ENCODE data around the gene UPP2.

Gene UPP2

DNA sequence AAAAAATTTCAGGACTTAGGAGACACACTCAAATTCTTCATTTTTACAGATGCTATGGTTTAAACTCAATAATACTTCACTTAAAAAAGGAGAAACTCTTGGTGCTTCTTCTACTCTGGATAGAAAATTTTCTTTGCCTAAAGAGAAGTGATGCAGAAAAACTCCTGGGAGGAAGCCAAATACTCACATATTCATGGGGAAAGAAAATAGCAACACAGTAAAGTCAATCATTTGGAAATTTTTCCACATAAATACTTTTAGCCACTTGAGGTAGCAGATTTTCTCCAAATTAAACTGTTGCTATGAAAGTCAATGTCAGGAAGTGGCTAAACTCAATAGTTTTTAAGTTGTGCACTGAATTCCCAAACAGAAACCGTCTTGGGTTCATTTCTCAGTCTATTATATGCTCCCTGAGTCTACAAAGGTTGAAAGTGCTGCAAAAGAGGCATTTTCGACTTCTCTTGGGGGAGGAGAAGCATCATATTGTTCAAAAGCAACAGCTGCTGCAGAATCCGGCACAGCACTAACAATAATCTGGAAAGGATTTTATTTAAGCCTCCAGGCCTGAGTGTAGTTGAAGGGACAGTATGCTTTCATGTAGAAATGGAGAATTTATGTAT lies 81.1 kb downstream of the UPP2 start:
- ATAC-seq (replicated peaks) (no peak), DNase-seq (no peak)
- no peaks in the 10 kb centered on the region for H3K9me3 Mint-ChIP-seq

GRCh38 chr2:158184001-158184400 lies 82.3 kb downstream of the UPP2 start:
- H3K36me3 Mint-ChIP-seq = no peaks in the 10 kb centered on the region
- H3K4me3 Mint-ChIP-seq = no peak overlapping the region
- H3K27ac Mint-ChIP-seq = no peak overlapping the region
- ATAC-seq (replicated peaks) (no peak), DNase-seq (no peak)
- H3K27me3 Mint-ChIP-seq = peaks cover 12 to 20% of the 10 kb centered on the region in 2 donors
- no peaks in the 10 kb centered on the region for H3K9me3 Mint-ChIP-seq
- peaks cover 6 to 11% of the 10 kb centered on the region in 2 donors for H3K4me1 Mint-ChIP-seq

More for the DNA sequence above, 81.1 kb downstream of the UPP2 start:
- Mint-ChIP-seq H3K36me3 (no peaks in the 10 kb centered on the region), H3K27ac (no peak overlapping the region), H3K4me1 (peaks cover 6 to 11% of the 10 kb centered on the region in 2 donors), H3K4me3 (no peak overlapping the region), H3K27me3 (peaks cover 12 to 20% of the 10 kb centered on the region in 2 donors)

- Mint-ChIP-seq H3K27me3 (peaks cover 12 to 20% of the 10 kb centered on the region in 2 donors), H3K27ac (no peak overlapping the region), H3K9me3 (no peaks in the 10 kb centered on the region), H3K4me3 (no peak overlapping the region), H3K36me3 (no peaks in the 10 kb centered on the region), H3K4me1 (peaks cover 9 to 13% of the 10 kb centered on the region in 2 donors)
- DNase-seq (no peak), ATAC-seq (replicated peaks) (no peak)
These were observed 83.1 kb downstream of the UPP2 start for GRCh38 chr2:158184556-158185343.

All from stimulated activated naive B cell treated with anti-CD40 and anti-IgM and Interleukin-4, amounts not matched to agents 10 μg/mL and 1 μg/mL and 100 μg/mL, for 72 hours (primary cell).